Ishikawa (cell line): ENCODE data around the gene UTS2B.

Source experiments
- CEBPB ChIP-seq: IDR thresholded peaks from 2 replicates; pipeline ENCODE4 v1.6.1; 2012
- CREB1 ChIP-seq: IDR thresholded peaks from 2 replicates; pipeline ENCODE4 v1.6.1; 2012; ENCODE audit warnings: low read depth
- EGR1 ChIP-seq: IDR thresholded peaks from 2 replicates; pipeline ENCODE4 v1.6.1; 2012
- EP300 ChIP-seq: IDR thresholded peaks from 2 replicates; pipeline ENCODE4 v1.6.1; 2012; ENCODE audit warnings: borderline replicate concordance
- FOXM1 ChIP-seq: IDR thresholded peaks from 2 replicates; pipeline ENCODE4 v1.6.1; 2012; ENCODE audit warnings: low read depth, borderline replicate concordance
- NFIC ChIP-seq: IDR thresholded peaks from 2 replicates; pipeline ENCODE4 v1.6.1; 2012
- RAD21 ChIP-seq: IDR thresholded peaks from 2 replicates; pipeline ENCODE4 v1.6.1; 2012; ENCODE audit warnings: low read depth
- TAF1 ChIP-seq: IDR thresholded peaks from 2 replicates; pipeline ENCODE4 v1.6.1; 2012; ENCODE audit warnings: low read depth, mild to moderate bottlenecking
- TCF12 ChIP-seq: IDR thresholded peaks from 2 replicates; pipeline ENCODE4 v1.6.1; 2012; ENCODE audit warnings: low read depth
- TEAD4 ChIP-seq: IDR thresholded peaks from 2 replicates; pipeline ENCODE4 v1.6.1; 2012
- YY1 ChIP-seq: IDR thresholded peaks from 2 replicates; pipeline ENCODE4 v1.6.1; 2012; ENCODE audit warnings: low read depth
- ZBTB7A ChIP-seq: IDR thresholded peaks from 2 replicates; pipeline ENCODE4 v1.6.1; 2012; ENCODE audit warnings: low read depth
- TF ChIP-seq, protein P1 (sequence below): IDR thresholded peaks from 2 replicates; pipeline ENCODE4 v1.6.1; 2012; ENCODE audit warnings: low read depth, mild to moderate bottlenecking
- TF ChIP-seq, protein P2 (sequence below): IDR thresholded peaks from 2 replicates; pipeline ENCODE4 v1.6.1; 2012
- TF ChIP-seq, protein P3 (sequence below): IDR thresholded peaks from 2 replicates; pipeline ENCODE4 v1.6.1; 2012

Gene UTS2B

DNA sequence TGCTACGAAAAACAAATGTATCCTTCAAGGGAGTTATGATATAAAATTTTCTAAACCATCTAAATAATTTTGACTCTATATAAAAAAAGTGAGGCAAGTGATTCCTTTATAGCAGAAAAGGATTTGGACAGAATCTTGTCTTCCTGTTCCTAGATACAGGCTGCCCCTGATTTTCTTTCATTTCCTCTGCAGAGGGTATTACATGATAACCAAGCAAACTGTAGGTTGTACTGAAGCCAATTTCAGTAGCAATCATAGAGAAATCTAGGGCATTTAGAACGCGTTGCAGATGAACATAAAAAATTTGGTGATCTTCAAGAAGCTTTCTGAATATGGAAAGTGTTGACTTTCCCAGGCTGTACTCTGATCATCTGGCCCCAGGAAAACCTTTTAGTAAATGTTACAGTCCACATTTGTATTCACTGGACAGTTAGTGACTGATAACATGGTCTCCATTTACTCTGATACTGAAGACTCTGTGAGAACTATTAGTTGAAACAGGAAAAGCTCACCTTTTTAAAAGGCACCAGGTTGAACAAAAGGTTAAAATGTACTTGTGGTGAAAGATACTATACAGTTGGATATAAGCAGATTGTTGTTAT lies 9.1 kb upstream of the UTS2B start:
- TF ChIP-seq, protein P1, sequence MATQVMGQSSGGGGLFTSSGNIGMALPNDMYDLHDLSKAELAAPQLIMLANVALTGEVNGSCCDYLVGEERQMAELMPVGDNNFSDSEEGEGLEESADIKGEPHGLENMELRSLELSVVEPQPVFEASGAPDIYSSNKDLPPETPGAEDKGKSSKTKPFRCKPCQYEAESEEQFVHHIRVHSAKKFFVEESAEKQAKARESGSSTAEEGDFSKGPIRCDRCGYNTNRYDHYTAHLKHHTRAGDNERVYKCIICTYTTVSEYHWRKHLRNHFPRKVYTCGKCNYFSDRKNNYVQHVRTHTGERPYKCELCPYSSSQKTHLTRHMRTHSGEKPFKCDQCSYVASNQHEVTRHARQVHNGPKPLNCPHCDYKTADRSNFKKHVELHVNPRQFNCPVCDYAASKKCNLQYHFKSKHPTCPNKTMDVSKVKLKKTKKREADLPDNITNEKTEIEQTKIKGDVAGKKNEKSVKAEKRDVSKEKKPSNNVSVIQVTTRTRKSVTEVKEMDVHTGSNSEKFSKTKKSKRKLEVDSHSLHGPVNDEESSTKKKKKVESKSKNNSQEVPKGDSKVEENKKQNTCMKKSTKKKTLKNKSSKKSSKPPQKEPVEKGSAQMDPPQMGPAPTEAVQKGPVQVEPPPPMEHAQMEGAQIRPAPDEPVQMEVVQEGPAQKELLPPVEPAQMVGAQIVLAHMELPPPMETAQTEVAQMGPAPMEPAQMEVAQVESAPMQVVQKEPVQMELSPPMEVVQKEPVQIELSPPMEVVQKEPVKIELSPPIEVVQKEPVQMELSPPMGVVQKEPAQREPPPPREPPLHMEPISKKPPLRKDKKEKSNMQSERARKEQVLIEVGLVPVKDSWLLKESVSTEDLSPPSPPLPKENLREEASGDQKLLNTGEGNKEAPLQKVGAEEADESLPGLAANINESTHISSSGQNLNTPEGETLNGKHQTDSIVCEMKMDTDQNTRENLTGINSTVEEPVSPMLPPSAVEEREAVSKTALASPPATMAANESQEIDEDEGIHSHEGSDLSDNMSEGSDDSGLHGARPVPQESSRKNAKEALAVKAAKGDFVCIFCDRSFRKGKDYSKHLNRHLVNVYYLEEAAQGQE = no peak
- no peak for TF ChIP-seq TAF1

DNA sequence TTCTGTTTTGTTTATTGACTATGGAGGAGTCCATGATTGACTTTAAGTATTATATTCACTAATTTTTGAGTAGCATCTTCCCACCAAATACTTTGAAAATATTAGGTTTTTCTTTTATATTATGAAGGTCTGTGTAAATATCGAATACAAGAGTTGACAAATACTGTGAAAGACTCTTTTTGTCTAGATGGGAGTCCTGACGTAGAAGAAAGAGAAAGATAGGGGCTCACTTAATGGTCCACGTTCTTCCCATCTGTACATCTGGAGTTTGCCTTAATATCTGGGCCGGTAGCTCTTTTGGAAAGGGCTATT lies 7.8 kb upstream of the UTS2B start:
- TF ChIP-seq NFIC (no peak), TCF12 (no peak), FOXM1 (no peak), YY1 (no peak), ZBTB7A (no peak), CREB1 (no peak), TEAD4 (no peak), EGR1 (no peak), CEBPB (no peak), EP300 (no peak), TAF1 (no peak), RAD21 (no peak)
- TF ChIP-seq, protein P2, sequence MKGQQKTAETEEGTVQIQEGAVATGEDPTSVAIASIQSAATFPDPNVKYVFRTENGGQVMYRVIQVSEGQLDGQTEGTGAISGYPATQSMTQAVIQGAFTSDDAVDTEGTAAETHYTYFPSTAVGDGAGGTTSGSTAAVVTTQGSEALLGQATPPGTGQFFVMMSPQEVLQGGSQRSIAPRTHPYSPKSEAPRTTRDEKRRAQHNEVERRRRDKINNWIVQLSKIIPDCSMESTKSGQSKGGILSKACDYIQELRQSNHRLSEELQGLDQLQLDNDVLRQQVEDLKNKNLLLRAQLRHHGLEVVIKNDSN = no peak
- TF ChIP-seq, protein P3, sequence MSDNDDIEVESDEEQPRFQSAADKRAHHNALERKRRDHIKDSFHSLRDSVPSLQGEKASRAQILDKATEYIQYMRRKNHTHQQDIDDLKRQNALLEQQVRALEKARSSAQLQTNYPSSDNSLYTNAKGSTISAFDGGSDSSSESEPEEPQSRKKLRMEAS = no peak
- TF ChIP-seq, protein P1 = no peak

DNA sequence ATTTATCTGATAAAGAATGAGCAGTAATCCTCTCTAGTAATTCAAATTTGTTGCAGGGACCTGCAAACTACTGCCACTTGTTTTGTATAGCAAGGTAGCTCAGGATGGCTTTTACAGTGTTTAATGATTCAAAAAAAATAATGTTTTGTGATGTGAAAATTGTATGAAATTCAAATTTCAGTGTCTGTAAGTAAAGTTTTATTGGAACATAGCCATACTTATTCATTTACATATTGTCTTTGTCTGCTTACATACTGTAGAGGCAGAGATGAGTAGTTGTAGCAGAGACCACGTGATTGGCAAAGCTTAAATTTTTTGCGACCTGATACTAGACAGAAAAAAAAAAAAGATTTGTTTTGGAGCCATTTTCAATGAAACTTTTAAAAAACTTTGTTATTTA lies 6.5 kb upstream of the UTS2B start:
- TF ChIP-seq CEBPB (no peak), CREB1 (no peak), ZBTB7A (no peak), EGR1 (no peak), EP300 (no peak)
- TF ChIP-seq, protein P1 = no peak
- TF ChIP-seq, protein P3 = no peak
- TF ChIP-seq, protein P2 = no peak

DNA sequence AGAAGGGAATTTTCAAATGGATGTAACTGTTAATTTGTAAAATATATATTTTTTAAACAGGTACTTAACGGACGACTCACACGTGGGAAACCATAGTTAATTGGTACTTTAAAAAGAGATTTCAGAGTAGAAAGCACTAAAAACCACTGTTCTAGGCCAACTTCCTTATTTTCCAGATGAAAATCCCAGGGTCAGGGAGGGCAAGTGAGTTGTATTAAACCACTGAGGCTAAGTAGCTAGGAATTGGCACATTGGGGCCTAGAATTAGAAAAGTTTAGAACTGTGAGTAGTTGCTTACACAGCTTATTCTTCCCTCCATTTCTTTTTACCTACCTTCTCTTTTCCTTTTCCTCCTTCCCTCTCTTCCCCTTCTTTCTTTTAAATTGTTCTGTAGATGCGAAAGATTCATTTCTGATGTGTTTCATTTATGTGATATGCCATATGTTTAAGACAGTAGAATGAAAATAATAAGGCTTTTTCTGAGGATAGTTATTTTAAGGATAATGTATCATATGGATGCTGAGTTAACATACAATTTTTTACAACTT lies 4.1 kb upstream of the UTS2B start:
- TF ChIP-seq CEBPB (no peak), RAD21 (no peak), NFIC (no peak), TEAD4 (no peak), TCF12 (no peak), ZBTB7A (no peak), EP300 (no peak), YY1 (no peak), TAF1 (no peak), CREB1 (no peak), EGR1 (no peak), FOXM1 (no peak)
- TF ChIP-seq, protein P1 = no peak
- TF ChIP-seq, protein P3 = no peak
- TF ChIP-seq, protein P2 = no peak
